Stomach (tissue), 9 donors: Measurements from ENCODE around the gene ZDHHC5. TPM values are rescaled to one million over a fixed set of nuclear protein-coding genes. Genes with fewer than 3 reads are reported as not detected.
"Not testable (repeated sequence)": the region's sequence is repeated elsewhere in the genome, so short reads cannot be mapped to it uniquely, and the experiment has no call there.

Experiments
- DNase-seq, 2 donors: peaks; one replicate each; pipeline versions ENCODE4 v3.0.0 to v3.0.0-alpha.2; 2013 to 2019
- H3K27ac ChIP-seq, 5 donors: fragments of 200-600 bp in 4 of 5; sonication (generic) in 4 of 5; one replicate each; pipeline ENCODE4 v1.5.1; 2013 to 2019; ENCODE audit warnings: mild to moderate bottlenecking in 1 of 5, moderate library complexity in 1 of 5
- H3K27me3 ChIP-seq, 3 donors: fragments of 200-600 bp; sonication (generic); one replicate each; pipeline ENCODE4 v1.5.1; 2017 to 2019; ENCODE audit warnings: mixed run types in 1 of 3
- H3K36me3 ChIP-seq, 4 donors: fragments of 200-600 bp; sonication (generic); 1 replicate in 3 of 4; 2 replicates in 1 of 4; pipeline ENCODE4 v1.5.1; 2016 to 2019
- H3K4me1 ChIP-seq, 4 donors: fragments of 200-600 bp; sonication (generic); one replicate each; pipeline ENCODE4 v1.5.1; 2016 to 2019
- H3K4me3 ChIP-seq, 4 donors: fragments of 200-600 bp; sonication (generic) in 3 of 4; one replicate each; pipeline ENCODE4 v1.5.1; 2016 to 2019; ENCODE audit warnings: mild to moderate bottlenecking in 1 of 4
- H3K9me3 ChIP-seq, 4 donors: fragments of 200-600 bp; sonication (generic); one replicate each; pipeline ENCODE4 v1.5.1; 2016 to 2019
- CTCF ChIP-seq, 7 experiments: fragments of 450-650 bp in 4 of 7; fragments of 200-600 bp in 3 of 7; sonication (generic) in 3 of 7; IDR thresholded peaks; one replicate each; pipeline ENCODE4 v1.5.1; 2016 to 2019; ENCODE audit warnings: antibody characterized with exemption in 7 of 7, control low read depth in 2 of 7, mild to moderate bottlenecking in 1 of 7
- EP300 ChIP-seq: sonication (generic); formaldehyde crosslinking; IDR thresholded peaks from one replicate; pipeline ENCODE4 v1.6.1; 2017; ENCODE audit warnings: antibody characterized with exemption
- POLR2A ChIP-seq, 4 donors: fragments of 450-650 bp; IDR thresholded peaks; one replicate each; pipeline ENCODE4 v1.6.1; 2016; ENCODE audit warnings: antibody characterized with exemption in 4 of 4, control low read depth in 2 of 4, mild to moderate bottlenecking in 1 of 4, moderate library complexity in 1 of 4
- POLR2AphosphoS5 ChIP-seq, 3 donors: sonication (generic); formaldehyde crosslinking; IDR thresholded peaks; one replicate each; pipeline ENCODE4 v1.6.1; 2016; ENCODE audit warnings: antibody characterized with exemption in 3 of 3
- WGBS, 5 donors: extraction: QIAGEN DNeasy Blood & Tissue Kit in 3 of 5; methylation state at CpG; one replicate each; pipeline versions ENCODE4 v1.1.5 to v1.1.7; 2013 to 2018; 5-methylcytosine and 5-hydroxymethylcytosine counted together
- intact Hi-C: fragments of 100-400 bp; cut with DNase I; formaldehyde crosslinking; loops from one replicate; pipeline ENCODE4 v1.15.1; 2023; ENCODE audit warnings: low total_unique reads
- polyA plus RNA-seq, 3 donors: library from polyadenylated mRNA; stranded (reverse); fragments of 200-250 nt; gene quantifications; one replicate each; pipeline ENCODE4 v1.2.3, GENCODE V29; 2013
- total RNA-seq, 5 donors: library from RNA; depleted of rRNA; stranded (reverse); fragments of >200 nt; gene quantifications; one replicate each; pipeline versions ENCODE4 v1.1.0 to v1.2.3, GENCODE V29; 2014 to 2016
- donor health status: healthy with polysubstance abuse.
- donor health status: Bipolar disorder and iron deficiency.
- donor health status: healthy.

ZDHHC5 gene
- total and polyA plus RNA-seq, 8 donors, result 11.2 to 72.8 (median 28.7) TPM

DNA sequence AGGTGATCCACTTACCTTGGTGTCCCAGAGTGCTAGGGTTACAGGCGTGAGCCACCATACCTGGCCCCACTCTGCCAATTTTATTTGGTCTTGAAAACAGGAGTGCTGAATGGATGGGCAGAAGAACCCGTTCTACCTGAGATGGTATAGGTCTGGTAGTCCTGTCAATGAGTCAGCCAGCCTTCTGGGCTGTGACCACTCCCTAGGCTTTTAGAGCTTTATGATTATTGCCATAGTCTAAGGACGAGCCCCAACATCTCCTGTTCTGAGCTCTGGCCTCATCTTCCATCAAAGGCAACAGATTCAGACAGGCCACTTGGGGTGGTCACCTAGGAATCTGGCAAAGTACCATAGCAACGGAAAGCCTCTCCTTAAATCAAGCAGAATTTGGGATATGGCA, 11.5 kb downstream of the ZDHHC5 start:
- H3K4me3 ChIP-seq, result no peak overlapping the region
- H3K36me3 ChIP-seq, result peaks cover 24 to 72% (median 68%) of the 10 kb centered on the region in 4 donors
- intact Hi-C loops, result no loop called here
- TF ChIP-seq CTCF (IDR thresholded peaks at IDR 0.05) (no peak), POLR2AphosphoS5 (IDR thresholded peaks at IDR 0.05) (no peak), POLR2A (IDR thresholded peaks at IDR 0.05) (no peak), EP300 (no peak)
- H3K4me1 ChIP-seq, result peaks cover 25 to 49% (median 39%) of the 10 kb centered on the region in 4 donors
- no peaks in the 10 kb centered on the region for H3K27me3 ChIP-seq
- 81 to 88% (median 83%) methylated on average over 4 of the region's 4 CpGs for WGBS, 5 donors
- H3K27ac ChIP-seq, result peak overlapping the region in 2 of 5 donors; percentile 5 to 58
- H3K9me3 ChIP-seq, result no peaks in the 10 kb centered on the region
- no peak for DNase-seq

GRCh38 chr11:57680552-57680874, 12.6 kb downstream of the ZDHHC5 start:
- 64 to 77% (median 70%) methylated on average over 2 of the region's 2 CpGs for WGBS, 5 donors
- Histone ChIP-seq H3K4me3 (no peak overlapping the region), H3K27me3 (no peaks in the 10 kb centered on the region), H3K9me3 (no peaks in the 10 kb centered on the region), H3K27ac (peak overlapping the region in 2 of 5 donors; percentile 44 to 58), H3K4me1 (peaks cover 20 to 38% (median 29%) of the 10 kb centered on the region in 4 donors), H3K36me3 (peaks cover 31 to 74% (median 68%) of the 10 kb centered on the region in 4 donors)
- no peak for TF ChIP-seq CTCF (IDR thresholded peaks at IDR 0.05)
- TF ChIP-seq EP300, result no peak
- TF ChIP-seq POLR2AphosphoS5 (IDR thresholded peaks at IDR 0.05), result peak in 1 of 3 donors; percentile 35
- intact Hi-C loops, result no loop called here
- DNase-seq, result peak in 1 of 2 donors; percentile 30

- no peaks in the 10 kb centered on the region for H3K27me3 ChIP-seq
Observed at GRCh38 chr11:57681168-57681567, 13.3 kb downstream of the ZDHHC5 start.

DNA sequence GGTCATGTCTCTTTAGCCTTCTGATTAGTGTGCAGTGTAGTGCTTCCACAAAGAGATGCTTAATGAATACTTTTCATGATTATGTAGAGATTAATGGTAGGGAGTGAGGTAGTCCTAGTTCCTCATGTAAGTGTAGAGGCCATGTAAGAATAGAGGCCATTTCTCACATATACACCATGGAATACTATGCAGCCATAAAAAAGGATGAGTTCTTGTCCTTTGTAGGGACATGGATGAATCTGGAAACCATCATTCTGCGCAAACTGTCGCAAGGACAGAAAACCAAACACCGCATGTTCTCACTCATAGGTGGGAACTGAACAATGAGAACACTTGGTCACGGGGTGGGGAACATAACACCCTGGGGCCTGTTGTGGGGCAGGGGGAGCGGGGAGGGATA, 22.6 kb downstream of the ZDHHC5 start:
- H3K9me3 ChIP-seq, intact Hi-C loops, H3K4me3 ChIP-seq, H3K4me1 ChIP-seq, H3K27me3 ChIP-seq, H3K27ac ChIP-seq, DNase-seq: not testable (repeated sequence)
- H3K36me3 ChIP-seq, result peaks cover 73 to 100% (median 100%) of the 10 kb centered on the region in 4 donors
- 97 to 100% (median 99%) methylated on average over 5 of the region's 5 CpGs for WGBS, 5 donors

More at GRCh38 chr11:57681168-57681567, 13.3 kb downstream of the ZDHHC5 start:
- intact Hi-C loops, result no loop called here
- WGBS, 5 donors, result 26 to 62% (median 51%) methylated on average over 1 of the region's 1 CpG
- no peak for TF ChIP-seq POLR2A (IDR thresholded peaks at IDR 0.05)
- TF ChIP-seq EP300, result no peak
- TF ChIP-seq CTCF (IDR thresholded peaks at IDR 0.05), result no peak
- no peak for TF ChIP-seq POLR2AphosphoS5 (IDR thresholded peaks at IDR 0.05)
- H3K36me3 ChIP-seq, result peaks cover 36 to 74% (median 68%) of the 10 kb centered on the region in 4 donors
- H3K9me3 ChIP-seq, result no peaks in the 10 kb centered on the region
- H3K27ac ChIP-seq, result no peak overlapping the region
- no peak overlapping the region for H3K4me3 ChIP-seq
- no peak for DNase-seq
- peaks cover 13 to 32% (median 22%) of the 10 kb centered on the region in 4 donors for H3K4me1 ChIP-seq

DNA sequence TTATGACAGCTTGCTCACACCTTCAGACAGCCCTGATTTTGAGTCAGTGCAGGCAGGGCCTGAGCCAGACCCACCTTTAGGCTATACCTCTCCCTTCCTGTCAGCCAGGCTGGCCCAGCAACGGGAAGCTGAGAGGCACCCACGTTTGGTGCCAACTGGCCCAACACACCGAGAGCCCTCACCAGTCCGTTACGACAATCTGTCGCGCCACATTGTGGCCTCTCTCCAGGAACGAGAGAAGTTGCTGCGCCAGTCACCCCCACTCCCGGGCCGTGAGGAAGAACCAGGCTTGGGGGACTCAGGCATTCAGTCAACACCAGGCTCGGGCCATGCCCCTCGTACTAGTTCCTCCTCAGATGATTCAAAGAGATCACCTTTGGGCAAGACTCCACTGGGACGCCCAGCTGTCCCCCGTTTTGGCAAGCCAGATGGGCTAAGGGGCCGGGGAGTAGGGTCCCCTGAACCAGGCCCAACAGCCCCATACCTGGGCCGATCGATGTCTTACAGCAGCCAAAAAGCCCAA, 31.0 kb downstream of the ZDHHC5 start:
- WGBS, 5 donors, result 82 to 91% (median 90%) methylated on average over 11 to 18 of the region's 18 CpGs
- no peak for DNase-seq
- no peaks in the 10 kb centered on the region for H3K27me3 ChIP-seq
- intact Hi-C loops, result no loop called here
- H3K4me3 ChIP-seq, result no peak overlapping the region
- H3K27ac ChIP-seq, result no peak overlapping the region
- H3K9me3 ChIP-seq, result no peaks in the 10 kb centered on the region
- H3K4me1 ChIP-seq, result no peaks in the 10 kb centered on the region
- H3K36me3 ChIP-seq, result peaks cover 70 to 100% (median 96%) of the 10 kb centered on the region in 4 donors
- TF ChIP-seq CTCF (IDR thresholded peaks at IDR 0.05), result no peak
- TF ChIP-seq EP300, result no peak
- TF ChIP-seq POLR2AphosphoS5 (IDR thresholded peaks at IDR 0.05), result no peak
- no peak for TF ChIP-seq POLR2A (IDR thresholded peaks at IDR 0.05)
